Mesendoderm (in vitro differentiated cells): ENCODE results near the gene CEP89.

Source experiments
- DNase-seq: peaks from one replicate; pipeline ENCODE4 v3.0.0; 2013
- H2AK5ac ChIP-seq: 2 replicates; pipeline ENCODE4 v1.6.1; 2013; ENCODE audit warnings: low read length, inconsistent platforms
- H2BK120ac ChIP-seq: 2 replicates; pipeline ENCODE4 v1.6.1; 2013; ENCODE audit warnings: low read depth, mild to moderate bottlenecking, low read length, moderate library complexity, mixed read lengths
- H2BK15ac ChIP-seq: replicated peaks from 2 replicates; pipeline ENCODE4 v1.6.1; 2013; ENCODE audit warnings: low read depth, mild to moderate bottlenecking, moderate library complexity
- H2BK5ac ChIP-seq: 2 replicates; pipeline ENCODE4 v1.6.1; 2013; ENCODE audit warnings: low read length, inconsistent platforms
- H3K18ac ChIP-seq: 2 replicates; pipeline ENCODE4 v1.6.1; 2013; ENCODE audit warnings: mild to moderate bottlenecking, low read length, mixed read lengths
- H3K23ac ChIP-seq: one replicate; pipeline ENCODE4 v1.6.1; 2013; ENCODE audit warnings: low read length
- H3K27ac ChIP-seq: 2 replicates; pipeline ENCODE4 v1.5.1; 2013; ENCODE audit warnings: low read depth, mild to moderate bottlenecking, inconsistent platforms, low read length, moderate library complexity
- H3K27me3 ChIP-seq: 2 replicates; pipeline ENCODE4 v1.6.1; 2013; ENCODE audit warnings: low read length, control low read depth, mild to moderate bottlenecking, inconsistent platforms; ENCODE audit not compliant: insufficient read depth, poor library complexity
- H3K36me3 ChIP-seq: 2 replicates; pipeline ENCODE4 v1.6.1; 2013; ENCODE audit warnings: low read length, inconsistent platforms; ENCODE audit not compliant: control insufficient read depth, insufficient read depth
- H3K4ac ChIP-seq: one replicate; pipeline ENCODE4 v1.6.1; 2013; ENCODE audit warnings: low read depth, mild to moderate bottlenecking, low read length, moderate library complexity
- H3K4me1 ChIP-seq: 2 replicates; pipeline ENCODE4 v1.6.1; 2013; ENCODE audit warnings: low read depth, low read length, inconsistent platforms; ENCODE audit not compliant: control insufficient read depth
- H3K4me2 ChIP-seq: 2 replicates; pipeline ENCODE4 v1.6.1; 2013; ENCODE audit warnings: low read length
- H3K4me3 ChIP-seq: 2 replicates; pipeline ENCODE4 v1.5.1; 2013; ENCODE audit warnings: mild to moderate bottlenecking, low read length
- H3K56ac ChIP-seq: one replicate; pipeline ENCODE4 v1.6.1; 2013; ENCODE audit warnings: low read length
- H3K79me1 ChIP-seq: 2 replicates; pipeline ENCODE4 v1.6.1; 2013; ENCODE audit warnings: low read length, inconsistent platforms
- H3K79me2 ChIP-seq: 2 replicates; pipeline ENCODE4 v1.6.1; 2013; ENCODE audit warnings: mild to moderate bottlenecking, low read length; ENCODE audit not compliant: control insufficient read depth, insufficient read depth
- H3K9ac ChIP-seq: 2 replicates; pipeline ENCODE4 v1.6.1; 2013; ENCODE audit warnings: low read length, inconsistent platforms
- H4K5ac ChIP-seq: one replicate; pipeline ENCODE4 v1.6.1; 2013; ENCODE audit warnings: low read length
- H4K8ac ChIP-seq: one replicate; pipeline ENCODE4 v1.6.1; 2013; ENCODE audit warnings: low read depth, mild to moderate bottlenecking, control low read depth, low read length, moderate library complexity
- WGBS: extraction: QIAGEN DNeasy Blood & Tissue Kit; methylation state at CpG from one replicate; pipeline ENCODE4 v1.1.7; 2013; ENCODE audit warnings: low lambda C conversion rate, missing lambda C conversion rate; ENCODE audit not compliant: insufficient coverage; ENCODE audit errors: extremely low coverage; 5-methylcytosine and 5-hydroxymethylcytosine counted together

The CEP89 gene

DNA sequence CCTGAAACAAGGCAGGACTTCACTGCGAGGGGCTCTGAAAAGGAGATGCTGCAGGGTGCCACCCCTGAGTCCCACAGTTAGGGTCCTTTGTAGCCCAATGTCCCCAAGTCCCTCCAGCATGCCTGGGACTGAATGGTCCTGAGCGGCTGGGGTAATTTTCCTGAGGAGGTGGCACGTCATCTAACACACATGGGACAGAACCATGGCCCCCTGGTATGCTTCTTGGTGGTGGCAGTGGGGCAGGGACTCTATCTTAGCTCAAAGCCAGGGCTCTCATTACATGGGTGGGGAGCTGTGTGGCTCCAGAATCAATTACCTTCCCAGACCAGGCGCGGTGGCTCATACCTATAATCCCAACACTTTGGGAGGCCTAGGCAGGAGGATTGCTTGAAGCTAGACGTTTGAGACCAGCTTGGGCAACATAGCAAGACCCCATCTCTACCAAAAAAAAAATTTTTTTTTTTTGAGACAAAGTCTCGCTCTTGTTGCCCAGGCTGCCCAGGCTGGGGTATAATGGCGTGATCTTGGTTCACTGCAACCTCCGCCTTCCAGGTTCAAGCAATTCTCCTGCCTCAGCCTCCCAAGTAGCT, 94.3 kb downstream of the CEP89 start:
- no peaks in the 10 kb centered on the region for H3K79me2 ChIP-seq
- no peak overlapping the region for H3K27ac ChIP-seq
- no peak for DNase-seq
- no peaks in the 10 kb centered on the region for H3K36me3 ChIP-seq
- H3K27me3 ChIP-seq, result no peaks in the 10 kb centered on the region
- H3K79me1 ChIP-seq, result no peaks in the 10 kb centered on the region
- no peak overlapping the region for H3K56ac ChIP-seq
- no CpG with 5 or more reads among the region's 9 CpGs for WGBS
- H3K4me3 ChIP-seq, result no peak overlapping the region
- no peaks in the 10 kb centered on the region for H3K4me1 ChIP-seq
- H2BK120ac ChIP-seq, result no peak overlapping the region
- H3K18ac ChIP-seq, result no peak overlapping the region
- H2AK5ac ChIP-seq, result no peak overlapping the region
- no peak overlapping the region for H3K4ac ChIP-seq
- H2BK5ac ChIP-seq, result no peak overlapping the region
- H3K4me2 ChIP-seq, result no peak overlapping the region
- H4K8ac ChIP-seq, result no peak overlapping the region
- no peak overlapping the region for H2BK15ac ChIP-seq
- H3K23ac ChIP-seq, result no peak overlapping the region
- H3K9ac ChIP-seq, result no peak overlapping the region
- H4K5ac ChIP-seq, result no peak overlapping the region

DNA sequence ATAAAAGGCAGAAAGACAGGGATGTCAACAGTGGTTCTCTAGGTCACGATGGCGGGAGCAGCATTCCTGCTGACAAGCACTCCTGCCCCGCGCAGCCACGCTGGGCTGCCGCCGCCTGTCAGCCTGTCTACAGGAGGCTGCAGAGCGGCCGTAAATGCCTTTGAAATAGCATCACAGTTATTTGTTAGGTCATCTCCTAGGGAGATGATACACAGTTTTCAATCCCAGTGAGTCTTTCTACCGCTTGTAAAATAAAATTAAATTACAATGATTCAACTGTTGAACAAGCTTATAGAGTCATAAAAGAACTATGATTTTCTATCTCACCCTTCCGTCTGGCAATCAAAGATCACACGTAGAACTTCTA, 94.9 kb downstream of the CEP89 start:
- H3K56ac ChIP-seq, result no peak overlapping the region
- H3K36me3 ChIP-seq, result no peaks in the 10 kb centered on the region
- H4K8ac ChIP-seq, result no peak overlapping the region
- no peak overlapping the region for H3K27ac ChIP-seq
- no peak overlapping the region for H2BK15ac ChIP-seq
- H3K27me3 ChIP-seq, result no peaks in the 10 kb centered on the region
- H3K79me2 ChIP-seq, result no peaks in the 10 kb centered on the region
- H3K4ac ChIP-seq, result no peak overlapping the region
- H2AK5ac ChIP-seq, result no peak overlapping the region
- H3K9ac ChIP-seq, result no peak overlapping the region
- no peak overlapping the region for H3K4me2 ChIP-seq
- DNase-seq, result peak; percentile 34
- no peak overlapping the region for H3K23ac ChIP-seq
- H3K79me1 ChIP-seq, result no peaks in the 10 kb centered on the region
- no peaks in the 10 kb centered on the region for H3K4me1 ChIP-seq
- H3K4me3 ChIP-seq, result no peak overlapping the region
- H2BK120ac ChIP-seq, result no peak overlapping the region
- no peak overlapping the region for H4K5ac ChIP-seq
- no peak overlapping the region for H3K18ac ChIP-seq
- WGBS, result no CpG with 5 or more reads among the region's 12 CpGs
- H2BK5ac ChIP-seq, result no peak overlapping the region

DNA sequence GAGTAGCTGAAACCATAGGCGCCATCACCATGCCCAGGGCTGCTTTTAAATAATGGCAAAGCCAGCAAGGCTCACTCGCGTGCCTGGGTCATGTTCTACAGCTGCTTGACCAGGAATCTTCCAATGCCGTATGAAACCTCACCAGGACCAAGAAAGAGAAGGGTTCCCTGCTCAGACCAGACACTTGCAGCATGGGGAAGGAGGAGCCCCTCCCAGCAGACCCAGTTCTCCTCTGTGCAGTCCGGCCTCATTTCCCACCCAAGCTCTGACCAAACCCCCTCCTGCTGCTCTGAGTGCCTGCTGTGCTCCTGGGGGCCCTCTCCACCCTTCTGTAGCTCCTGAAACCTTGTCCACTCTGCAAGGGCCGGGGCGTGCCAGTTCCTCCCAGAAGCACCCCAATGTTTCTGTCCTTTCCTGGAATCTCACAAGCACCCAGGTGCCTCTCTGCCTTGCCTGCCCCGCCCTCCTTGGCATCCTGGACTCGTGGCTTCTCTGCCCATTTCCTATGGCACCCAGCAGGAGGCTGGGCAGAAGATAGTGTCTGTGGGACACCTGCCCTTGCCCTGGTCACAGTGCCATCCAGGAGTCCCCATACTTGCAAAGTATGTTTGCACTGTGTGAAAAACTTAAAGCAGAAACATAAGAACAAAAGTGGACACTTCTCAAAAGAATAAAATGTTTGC, 95.4 kb downstream of the CEP89 start:
- no peak overlapping the region for H2AK5ac ChIP-seq
- H3K27ac ChIP-seq, result no peak overlapping the region
- WGBS, result no CpG with 5 or more reads among the region's 9 CpGs
- no peak overlapping the region for H3K4me3 ChIP-seq
- no peak overlapping the region for H3K23ac ChIP-seq
- H2BK120ac ChIP-seq, result no peak overlapping the region
- H2BK15ac ChIP-seq, result no peak overlapping the region
- H3K4ac ChIP-seq, result no peak overlapping the region
- H3K4me1 ChIP-seq, result no peaks in the 10 kb centered on the region
- H4K8ac ChIP-seq, result no peak overlapping the region
- no peak overlapping the region for H3K18ac ChIP-seq
- H3K27me3 ChIP-seq, result no peaks in the 10 kb centered on the region
- H3K4me2 ChIP-seq, result no peak overlapping the region
- H4K5ac ChIP-seq, result no peak overlapping the region
- no peaks in the 10 kb centered on the region for H3K36me3 ChIP-seq
- DNase-seq, result no peak
- H3K9ac ChIP-seq, result no peak overlapping the region
- H3K79me1 ChIP-seq, result no peaks in the 10 kb centered on the region
- H3K79me2 ChIP-seq, result no peaks in the 10 kb centered on the region
- no peak overlapping the region for H3K56ac ChIP-seq
- no peak overlapping the region for H2BK5ac ChIP-seq

DNA sequence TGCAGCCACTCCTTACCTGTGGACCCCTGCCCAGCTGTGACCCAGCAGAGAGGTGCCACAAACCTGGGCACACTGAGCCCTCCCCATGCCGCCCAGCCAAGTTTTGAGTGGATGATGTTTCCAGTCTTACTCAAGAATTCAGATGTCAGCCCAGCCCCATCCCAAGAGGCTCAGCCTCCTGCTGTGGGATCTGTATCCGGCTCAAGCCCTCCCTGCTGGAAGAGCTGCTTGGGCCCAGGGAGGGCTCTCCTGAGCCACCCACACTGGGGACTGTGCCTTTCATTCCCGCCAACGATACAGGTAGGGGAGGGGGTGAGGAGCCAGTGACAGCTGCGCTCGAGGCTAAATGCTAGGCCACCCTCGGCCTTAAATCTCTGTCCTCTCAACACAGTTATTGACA, 96.3 kb downstream of the CEP89 start:
- no peak overlapping the region for H3K18ac ChIP-seq
- no peaks in the 10 kb centered on the region for H3K79me1 ChIP-seq
- no peak overlapping the region for H3K4ac ChIP-seq
- H3K79me2 ChIP-seq, result no peaks in the 10 kb centered on the region
- H3K27me3 ChIP-seq, result no peaks in the 10 kb centered on the region
- H2AK5ac ChIP-seq, result no peak overlapping the region
- no peak overlapping the region for H3K23ac ChIP-seq
- no peak overlapping the region for H3K4me3 ChIP-seq
- no CpG with 5 or more reads among the region's 7 CpGs for WGBS
- no peak overlapping the region for H3K56ac ChIP-seq
- peak; percentile 20 for DNase-seq
- H4K5ac ChIP-seq, result no peak overlapping the region
- no peak overlapping the region for H2BK5ac ChIP-seq
- no peak overlapping the region for H2BK15ac ChIP-seq
- H3K9ac ChIP-seq, result no peak overlapping the region
- no peak overlapping the region for H3K4me2 ChIP-seq
- no peak overlapping the region for H4K8ac ChIP-seq
- H3K4me1 ChIP-seq, result no peaks in the 10 kb centered on the region
- no peak overlapping the region for H3K27ac ChIP-seq
- H2BK120ac ChIP-seq, result no peak overlapping the region
- H3K36me3 ChIP-seq, result no peaks in the 10 kb centered on the region

DNA sequence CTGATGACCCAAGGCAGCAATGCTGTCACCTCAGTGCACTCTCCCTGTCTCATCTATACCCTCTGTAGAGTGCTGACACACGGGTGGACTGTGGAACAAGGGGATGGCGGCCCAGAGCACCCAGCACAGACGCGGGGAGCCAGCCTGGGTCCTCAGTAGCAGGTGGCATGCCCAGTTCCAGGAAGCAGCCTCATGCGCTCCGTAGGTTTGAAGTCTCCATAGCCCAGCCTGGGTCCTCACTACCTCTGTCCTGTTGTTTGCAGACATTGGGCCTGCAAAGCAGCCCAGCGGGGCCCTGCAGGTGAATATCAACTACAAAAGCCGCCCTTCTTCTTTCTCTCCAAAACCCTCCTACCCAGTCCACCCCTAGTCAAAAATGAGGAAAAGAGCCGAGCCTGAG, 97.2 kb downstream of the CEP89 start:
- H3K79me1 ChIP-seq, result no peaks in the 10 kb centered on the region
- no peaks in the 10 kb centered on the region for H3K4me1 ChIP-seq
- H3K4ac ChIP-seq, result no peak overlapping the region
- H3K56ac ChIP-seq, result no peak overlapping the region
- no peak overlapping the region for H2AK5ac ChIP-seq
- H4K8ac ChIP-seq, result no peak overlapping the region
- H3K36me3 ChIP-seq, result no peaks in the 10 kb centered on the region
- H4K5ac ChIP-seq, result no peak overlapping the region
- DNase-seq, result no peak
- no CpG with 5 or more reads among the region's 9 CpGs for WGBS
- no peak overlapping the region for H2BK120ac ChIP-seq
- no peak overlapping the region for H2BK15ac ChIP-seq
- H3K27ac ChIP-seq, result no peak overlapping the region
- no peak overlapping the region for H3K18ac ChIP-seq
- H3K9ac ChIP-seq, result no peak overlapping the region
- H3K27me3 ChIP-seq, result no peaks in the 10 kb centered on the region
- H3K4me2 ChIP-seq, result no peak overlapping the region
- no peaks in the 10 kb centered on the region for H3K79me2 ChIP-seq
- no peak overlapping the region for H2BK5ac ChIP-seq
- H3K23ac ChIP-seq, result no peak overlapping the region
- no peak overlapping the region for H3K4me3 ChIP-seq
